ENCODE measurements around the gene C2.
"Not testable (repeated sequence)": the region's sequence is repeated elsewhere in the genome, so short reads cannot be mapped to it uniquely, and the experiment has no call there.

C2 gene

GRCh38 chr6:31898383-31899011 is 29.0 kb upstream of the C2 start:
- DNase-seq (ENCODE audit: low read depth, low spot score), result peak; percentile 54

GRCh38 chr6:31899215-31899614 is 28.3 kb upstream of the C2 start:
- no peak for DNase-seq (ENCODE audit: low read depth, low spot score)

- DNase-seq (ENCODE audit: low read depth, low spot score), result no peak
Measured at GRCh38 chr6:31899882-31900722, 27.4 kb upstream of the C2 start.

DNA sequence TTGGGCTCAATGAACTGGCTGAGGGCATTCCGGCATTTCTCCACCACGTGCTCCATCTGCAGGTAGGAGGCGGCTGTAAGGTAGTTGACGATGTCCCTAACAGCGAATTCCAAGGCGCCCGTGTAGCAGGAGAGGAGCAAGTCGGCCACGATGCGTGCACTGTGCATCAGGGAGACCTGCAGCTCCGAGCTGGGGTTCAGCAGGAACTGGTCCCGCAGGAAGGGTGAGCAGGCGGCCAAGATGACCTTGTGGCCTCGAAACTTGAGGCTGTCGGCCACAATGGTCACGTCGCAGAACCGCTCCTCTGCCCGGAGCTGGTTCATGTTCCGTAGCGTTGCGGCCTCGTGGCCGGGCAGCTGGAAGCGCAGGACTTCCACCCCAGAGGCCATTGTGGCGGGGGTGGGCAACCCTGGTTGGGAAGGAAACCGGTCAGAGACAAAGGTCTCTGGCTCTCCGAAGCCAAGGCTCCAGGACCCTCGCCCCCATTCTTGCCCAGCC is 26.6 kb upstream of the C2 start:
- DNase-seq (ENCODE audit: low read depth, low spot score), result peak; percentile 11

DNA sequence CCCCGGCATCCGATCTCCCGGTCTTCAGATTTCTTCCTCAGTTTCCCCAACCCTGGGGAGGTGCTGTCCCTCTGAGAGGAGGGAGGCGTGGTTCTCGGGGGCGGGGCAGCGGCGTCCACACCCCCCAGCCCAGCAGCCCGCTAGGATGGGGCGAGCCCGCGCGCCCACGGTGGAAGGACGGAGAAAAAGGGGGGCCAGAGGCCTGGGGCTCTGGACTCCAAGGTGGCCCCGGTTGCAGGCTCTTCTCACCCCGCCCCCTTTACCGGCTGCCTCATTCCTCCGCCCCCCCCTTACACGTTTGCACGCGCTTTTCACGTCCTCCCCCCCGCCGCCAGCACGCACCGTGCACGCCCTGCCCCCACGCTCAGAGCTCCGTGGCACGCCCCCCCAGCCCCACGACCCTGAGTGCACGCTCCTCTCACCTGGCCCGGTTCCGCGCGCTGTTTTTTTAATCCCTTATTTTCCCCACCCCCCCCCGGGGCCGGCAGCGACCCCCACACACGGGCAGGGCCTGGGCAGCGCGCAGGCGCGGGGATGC is 26.0 kb upstream of the C2 start:
- DNase-seq (ENCODE audit: low read depth, low spot score), result peak; percentile 59

DNA sequence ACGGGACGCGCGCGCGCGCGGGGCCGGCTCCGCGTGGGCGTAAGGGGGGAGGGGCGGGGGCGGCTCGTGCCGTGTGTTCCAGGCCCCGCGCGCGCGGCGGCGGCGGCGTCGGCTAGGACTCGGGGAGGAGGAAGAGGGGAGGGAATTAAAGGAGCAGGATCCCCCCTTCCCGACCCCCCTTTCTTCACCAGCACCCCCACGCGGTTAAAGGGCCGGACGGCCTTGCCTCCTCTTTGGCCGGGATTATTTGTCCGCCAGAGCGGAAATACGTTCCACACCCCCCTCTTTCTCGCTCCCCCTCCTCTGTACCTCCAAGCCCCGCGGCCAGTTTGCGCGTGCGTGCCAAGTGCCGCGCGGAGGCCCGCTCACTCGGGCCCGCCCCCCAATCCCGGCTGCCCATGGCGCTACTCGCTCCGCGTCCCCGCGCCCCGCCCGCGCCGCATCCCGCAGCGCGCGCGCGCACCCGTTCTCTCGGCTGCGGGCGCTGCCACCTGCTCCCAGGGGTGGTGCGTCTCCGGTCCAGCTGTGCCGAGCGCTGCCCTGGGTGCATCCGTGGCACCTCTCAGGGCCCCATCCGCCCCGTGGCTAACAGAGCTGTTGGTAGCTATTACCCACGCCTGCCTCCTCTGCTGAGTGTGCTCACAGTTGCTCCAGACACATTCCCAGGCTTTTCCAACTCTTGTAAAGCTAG is 25.4 kb upstream of the C2 start, which contains the start of gene ZBTB12:
ZBTB12 (minus strand) TSS at position 134 of the 691 bp plus-strand sequence. CDS start 781 bp downstream, outside the sequence.
- peak; percentile 98 for DNase-seq (ENCODE audit: low read depth, low spot score)

- DNase-seq (ENCODE audit: low read depth, low spot score), result no peak
Measured at GRCh38 chr6:31903957-31904356, 23.6 kb upstream of the C2 start.

DNA sequence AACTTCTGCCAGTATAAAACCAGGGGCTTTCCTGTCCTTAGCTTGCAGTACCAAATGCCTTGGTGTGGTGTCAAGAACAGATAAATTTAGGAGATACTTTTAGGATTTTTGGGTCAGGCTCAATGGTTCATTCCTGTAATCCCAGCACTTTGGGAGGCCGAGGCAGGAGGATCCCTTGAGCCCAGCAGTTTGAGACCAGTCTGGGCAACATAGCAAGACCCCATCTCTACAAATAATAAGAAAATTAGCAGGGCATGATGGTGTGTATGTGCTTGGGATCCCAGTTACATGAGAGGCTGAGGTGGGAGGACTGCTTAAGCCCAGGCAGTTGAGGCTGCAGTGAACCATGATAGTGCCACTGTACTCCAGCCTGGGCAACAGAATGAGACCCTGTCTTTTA is 22.5 kb upstream of the C2 start:
- DNase-seq (ENCODE audit: low read depth, low spot score), result no peak

- DNase-seq (ENCODE audit: low read depth, low spot score), result no peak
Measured at GRCh38 chr6:31906122-31906521, 21.4 kb upstream of the C2 start.

GRCh38 chr6:31906727-31907126 is 20.8 kb upstream of the C2 start:
- DNase-seq (ENCODE audit: low read depth, low spot score), result not testable (repeated sequence)

DNA sequence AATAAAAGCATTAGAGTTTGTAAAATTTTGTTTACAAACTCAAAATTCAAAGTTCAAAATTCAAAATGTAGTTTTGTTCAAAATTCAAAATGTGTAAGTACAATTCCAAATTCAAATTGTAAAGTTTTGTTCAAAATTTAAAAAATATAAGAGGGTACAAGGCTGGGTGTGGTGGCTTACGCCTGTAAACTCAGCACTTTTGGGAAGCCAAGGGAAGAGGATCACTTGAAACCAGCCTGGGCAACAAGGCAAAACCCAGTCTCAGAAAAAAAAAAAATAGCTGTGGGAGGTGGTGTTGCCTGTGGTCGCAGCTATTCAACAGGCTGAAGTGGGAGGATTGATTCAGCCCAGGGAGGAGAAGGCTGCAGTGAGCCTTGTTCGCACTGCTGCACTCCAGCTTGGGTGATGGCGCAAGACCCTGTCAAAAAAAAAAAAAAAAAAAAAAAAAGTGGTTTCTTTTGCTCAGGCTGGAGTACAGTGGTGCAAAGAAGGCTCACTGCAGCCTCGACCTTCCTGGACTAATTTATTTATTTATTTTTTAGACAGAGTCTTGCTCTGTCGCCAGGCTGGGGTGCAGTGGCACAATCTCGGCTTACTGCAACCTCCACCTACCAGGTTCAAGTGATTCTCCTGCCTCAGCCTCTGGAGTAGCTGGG is 20.2 kb upstream of the C2 start:
- DNase-seq (ENCODE audit: low read depth, low spot score), result peak; percentile 55

GRCh38 chr6:31908255-31908654 is 19.3 kb upstream of the C2 start:
- DNase-seq (ENCODE audit: low read depth, low spot score), result not testable (repeated sequence)

- DNase-seq (ENCODE audit: low read depth, low spot score), result no peak
Measured at GRCh38 chr6:31908791-31909190, 18.7 kb upstream of the C2 start.

DNA sequence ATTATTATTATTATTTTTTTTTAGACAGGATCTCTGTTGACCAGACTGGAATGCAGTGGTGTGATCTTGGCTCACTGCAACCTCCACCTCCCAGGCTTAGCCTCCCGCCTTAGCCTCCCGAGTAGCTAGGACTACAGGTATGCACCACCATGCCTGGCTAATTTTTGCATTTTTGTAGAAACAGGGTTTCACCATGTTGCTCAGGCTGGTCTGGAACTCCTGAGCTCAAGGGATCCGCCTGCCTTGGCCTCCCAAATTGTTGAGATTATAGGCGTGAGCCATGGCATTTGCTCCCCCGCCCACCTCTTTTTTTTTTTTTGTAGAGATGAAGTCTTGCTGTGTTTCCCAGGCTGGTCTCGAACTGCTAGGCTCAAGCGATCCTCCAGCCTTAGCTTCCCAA is 18.2 kb upstream of the C2 start:
- not testable (repeated sequence) for DNase-seq (ENCODE audit: low read depth, low spot score)

GRCh38 chr6:31911826-31912585 is 15.5 kb upstream of the C2 start:
- no peak for DNase-seq (ENCODE audit: low read depth, low spot score)

GRCh38 chr6:31915351-31915750 is 12.2 kb upstream of the C2 start:
- no peak for DNase-seq (ENCODE audit: low read depth, low spot score)

DNA sequence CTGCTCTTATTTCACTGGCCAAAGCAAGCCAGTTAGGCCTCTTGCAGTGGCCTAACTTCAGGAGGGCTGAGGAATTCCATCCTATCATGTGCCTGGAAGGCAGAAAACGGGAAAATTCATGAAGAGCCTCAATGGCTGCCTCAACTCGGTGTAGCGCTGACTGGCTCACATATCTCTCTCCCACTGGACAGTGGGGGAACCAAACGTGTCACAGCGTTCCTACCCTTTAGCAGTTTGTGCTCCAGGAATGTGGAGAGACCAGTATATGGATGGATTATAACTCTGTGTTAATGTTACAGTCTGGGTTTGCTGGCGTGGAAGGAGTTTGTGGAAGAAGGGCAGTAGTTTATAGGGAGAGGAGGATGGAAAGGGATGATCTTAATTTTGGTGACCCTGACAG is 11.8 kb upstream of the C2 start:
- no peak for DNase-seq (ENCODE audit: low read depth, low spot score)

DNA sequence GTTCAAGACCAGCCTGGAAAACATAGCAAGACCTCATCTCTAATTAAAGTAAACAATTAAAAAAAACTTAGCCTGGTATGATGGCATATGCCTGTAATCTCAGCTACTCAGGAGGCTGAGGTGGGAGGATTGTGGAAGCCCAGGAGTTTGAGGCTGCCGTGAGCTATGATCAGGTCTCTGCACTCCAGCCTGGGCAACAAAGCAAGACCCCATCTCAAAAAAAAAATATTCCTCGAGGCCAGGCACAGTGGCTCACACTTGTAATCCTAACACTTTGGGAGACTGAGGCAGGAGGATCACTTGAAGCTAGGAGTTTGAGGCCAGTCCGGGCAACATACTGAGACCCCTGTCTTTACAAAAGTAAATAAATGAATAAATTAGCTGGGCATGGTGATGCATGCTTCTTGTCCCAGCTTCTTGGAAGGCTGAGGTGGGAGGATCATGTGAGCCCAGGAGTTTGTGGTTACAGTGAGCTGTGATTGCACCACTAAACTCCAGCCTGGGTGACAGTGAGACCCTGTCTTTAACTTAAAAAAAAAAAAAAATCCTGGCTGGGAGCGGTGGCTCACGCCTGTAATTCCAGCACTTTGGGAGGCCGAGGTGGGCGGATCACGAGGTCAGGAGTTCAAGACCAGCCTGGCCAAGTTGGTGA is 9.3 kb upstream of the C2 start:
- no peak for DNase-seq (ENCODE audit: low read depth, low spot score)

DNA sequence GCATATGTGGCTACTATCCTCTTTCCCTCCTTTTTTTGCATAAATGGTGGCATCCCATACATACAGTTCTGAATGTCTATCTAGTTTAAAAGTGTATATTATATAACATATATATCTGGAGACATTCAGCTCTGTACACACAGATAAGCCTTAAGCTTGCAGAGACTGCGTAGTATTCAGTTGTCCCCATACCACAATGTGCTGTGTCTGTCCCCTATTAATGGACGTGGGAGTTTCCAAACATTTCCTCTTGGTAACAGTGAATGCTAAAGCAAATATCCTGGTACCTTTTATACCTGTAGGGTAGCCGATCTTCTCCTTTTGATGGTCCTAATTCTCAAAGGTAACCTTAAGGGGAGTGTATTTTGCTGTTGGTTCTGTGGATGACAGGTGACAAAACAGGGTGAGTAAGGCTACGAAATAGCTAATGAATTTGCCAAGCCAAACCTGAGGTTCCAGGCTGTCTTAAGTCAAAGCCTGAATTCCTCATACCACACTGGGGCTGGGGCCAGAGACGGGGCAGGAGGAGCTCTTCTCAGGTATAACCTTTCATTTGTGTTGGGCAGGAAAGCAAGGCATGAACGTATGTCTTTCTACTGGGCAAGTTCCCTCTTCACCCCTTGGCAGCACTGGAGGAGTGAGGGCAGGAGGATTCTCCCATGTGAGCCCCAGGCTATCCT is 7.8 kb upstream of the C2 start:
- no peak for DNase-seq (ENCODE audit: low read depth, low spot score)

- DNase-seq (ENCODE audit: low read depth, low spot score), result no peak
Measured at GRCh38 chr6:31920811-31921210, 6.7 kb upstream of the C2 start.

All from astrocyte of the hippocampus (primary cell).